ENCODE measurements around the gene EEA1.

GRCh38 chr12:92737855-92738850 is 190.9 kb downstream of the EEA1 start:
- no peak for TF ChIP-seq CTCF (IDR thresholded peaks at IDR 0.05)
- no peak for TF ChIP-seq EP300 (IDR thresholded peaks at IDR 0.05)
